GM12872 (cell line): ENCODE measurements around the gene CER1.

Experiments
- TF ChIP-seq, protein P1 (sequence below): IDR thresholded peaks from 3 replicates; pipeline ENCODE4 v1.5.1; 2011; ENCODE audit warnings: low read depth, mild to moderate bottlenecking, low read length, moderate library complexity; ENCODE audit not compliant: insufficient read depth

The CER1 gene

DNA sequence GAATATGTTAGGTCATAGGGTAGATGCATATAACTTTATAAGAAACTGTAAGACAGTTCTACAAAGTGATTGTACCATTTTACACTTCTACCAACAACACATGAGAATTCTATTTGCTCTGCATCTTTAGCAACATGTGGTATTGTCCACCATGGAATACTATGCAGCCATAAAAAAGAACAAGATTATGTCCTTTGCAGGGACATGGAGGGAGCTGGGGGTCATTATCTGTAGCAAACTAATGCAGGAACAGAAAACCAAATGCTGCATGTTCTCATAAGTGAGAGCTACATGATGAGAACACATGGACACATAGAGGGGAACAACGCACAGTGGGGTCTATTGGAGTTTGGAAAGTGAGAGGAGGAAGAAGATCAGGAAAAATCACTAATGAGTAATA is 22.2 kb upstream of the CER1 start:
- TF ChIP-seq, protein P1, sequence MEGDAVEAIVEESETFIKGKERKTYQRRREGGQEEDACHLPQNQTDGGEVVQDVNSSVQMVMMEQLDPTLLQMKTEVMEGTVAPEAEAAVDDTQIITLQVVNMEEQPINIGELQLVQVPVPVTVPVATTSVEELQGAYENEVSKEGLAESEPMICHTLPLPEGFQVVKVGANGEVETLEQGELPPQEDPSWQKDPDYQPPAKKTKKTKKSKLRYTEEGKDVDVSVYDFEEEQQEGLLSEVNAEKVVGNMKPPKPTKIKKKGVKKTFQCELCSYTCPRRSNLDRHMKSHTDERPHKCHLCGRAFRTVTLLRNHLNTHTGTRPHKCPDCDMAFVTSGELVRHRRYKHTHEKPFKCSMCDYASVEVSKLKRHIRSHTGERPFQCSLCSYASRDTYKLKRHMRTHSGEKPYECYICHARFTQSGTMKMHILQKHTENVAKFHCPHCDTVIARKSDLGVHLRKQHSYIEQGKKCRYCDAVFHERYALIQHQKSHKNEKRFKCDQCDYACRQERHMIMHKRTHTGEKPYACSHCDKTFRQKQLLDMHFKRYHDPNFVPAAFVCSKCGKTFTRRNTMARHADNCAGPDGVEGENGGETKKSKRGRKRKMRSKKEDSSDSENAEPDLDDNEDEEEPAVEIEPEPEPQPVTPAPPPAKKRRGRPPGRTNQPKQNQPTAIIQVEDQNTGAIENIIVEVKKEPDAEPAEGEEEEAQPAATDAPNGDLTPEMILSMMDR: no peak

DNA sequence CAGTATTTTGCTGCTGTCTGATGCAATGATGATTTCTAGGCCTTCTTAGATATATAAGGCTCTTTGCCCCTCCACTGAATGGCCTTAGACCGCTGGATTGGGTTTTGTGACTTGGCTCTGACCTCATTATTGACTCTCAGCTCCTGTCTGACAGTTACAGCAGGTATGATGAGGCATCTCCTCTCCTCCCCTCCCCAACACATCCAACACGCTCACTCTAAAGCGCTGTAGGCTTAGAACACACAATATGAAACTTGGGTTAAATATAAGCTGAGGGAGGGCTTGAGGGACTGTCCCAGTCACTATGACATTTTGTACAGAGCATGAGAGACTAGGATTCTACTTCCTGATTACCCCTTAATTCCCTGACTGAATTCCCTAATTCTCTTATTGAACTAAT is 18.8 kb upstream of the CER1 start:
- TF ChIP-seq, protein P1: no peak

DNA sequence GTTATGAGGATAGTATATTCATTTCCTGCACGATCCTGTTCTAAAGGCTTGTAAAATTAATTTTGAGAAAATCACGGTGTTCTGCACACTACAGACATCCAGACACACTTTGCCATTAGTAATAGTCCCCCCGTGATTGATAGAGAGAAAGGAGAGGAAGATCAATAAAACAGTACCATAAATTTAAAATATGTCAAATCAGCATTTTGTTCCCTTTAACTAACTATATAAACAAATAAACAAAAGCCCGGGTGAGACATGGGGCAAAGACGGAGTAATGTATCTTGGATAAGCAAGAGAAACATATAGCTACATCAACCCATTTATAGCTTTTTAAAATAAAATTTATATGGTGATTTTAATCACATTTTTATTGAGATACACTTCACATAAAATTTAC is 10.6 kb upstream of the CER1 start:
- TF ChIP-seq, protein P1: no peak

DNA sequence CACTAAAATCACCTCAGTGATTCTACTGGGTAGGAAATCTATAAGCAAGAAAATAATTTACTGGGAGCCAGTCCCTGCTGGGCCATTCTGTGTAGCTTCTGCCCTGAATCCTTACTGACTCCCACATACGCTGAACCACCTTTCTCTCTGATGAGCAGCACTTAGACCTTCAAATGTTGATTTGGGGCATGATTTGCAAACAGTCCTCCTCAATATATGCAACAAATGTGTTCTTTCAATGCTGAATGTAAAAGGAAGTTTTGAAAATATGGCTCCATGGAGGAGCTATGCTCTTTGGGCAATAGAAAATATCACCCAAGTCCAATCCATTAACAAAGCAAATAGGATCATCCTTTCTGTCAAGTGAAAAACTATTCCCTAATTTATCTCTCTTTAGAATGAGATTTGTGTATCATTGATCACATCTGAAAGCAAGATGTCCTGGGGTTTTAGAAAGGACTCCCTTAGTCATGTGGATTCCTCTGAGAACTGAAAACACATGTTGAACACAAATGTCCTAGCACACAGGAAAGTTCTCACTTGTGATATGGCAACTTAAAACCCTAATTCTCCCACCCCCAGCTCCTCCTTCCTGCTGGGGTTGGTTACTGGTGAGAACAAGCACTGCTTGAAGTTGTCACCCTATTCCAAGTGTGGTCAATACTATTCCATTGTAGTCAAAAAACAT is 8.9 kb upstream of the CER1 start:
- TF ChIP-seq, protein P1: no peak

DNA sequence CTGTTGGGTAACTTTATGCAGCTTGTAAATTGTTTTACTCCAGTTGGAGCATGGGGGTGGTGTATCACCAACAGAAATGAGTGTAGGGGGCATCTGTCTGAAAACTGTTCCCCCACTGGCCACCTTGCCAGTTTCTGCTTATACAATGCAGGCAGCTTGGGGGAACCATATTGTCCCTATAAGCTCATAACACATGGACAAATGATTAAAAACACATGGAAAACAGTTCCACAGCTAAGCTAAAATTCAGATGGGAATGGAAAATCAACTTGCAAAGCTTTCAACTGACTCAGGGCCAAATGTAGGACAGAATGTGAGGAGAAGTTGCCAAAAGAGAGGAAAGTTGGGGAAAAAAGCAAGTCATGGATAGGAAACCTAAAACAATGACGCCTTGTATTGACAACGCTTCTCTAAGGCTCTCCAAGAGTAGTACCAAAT is 7.9 kb upstream of the CER1 start:
- TF ChIP-seq, protein P1: no peak

DNA sequence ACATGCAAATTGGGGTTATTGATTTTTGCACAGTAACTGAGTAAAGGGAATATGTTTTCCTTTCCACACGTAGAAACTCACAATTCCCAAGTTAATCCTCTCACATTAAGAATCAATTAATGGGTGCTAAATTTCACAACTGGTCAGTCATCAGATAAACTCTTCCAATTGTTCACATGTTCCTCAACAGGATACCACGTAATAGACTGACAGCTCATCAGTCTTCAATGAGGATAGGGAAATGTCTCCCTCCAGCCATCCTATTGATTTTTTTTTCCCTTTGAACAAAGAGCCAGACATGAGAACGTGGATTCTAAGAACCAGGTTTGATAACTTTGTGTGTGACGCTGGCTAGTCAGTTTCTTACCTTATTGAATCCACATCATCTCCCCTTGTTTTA is 768 bp upstream of the CER1 start:
- TF ChIP-seq, protein P1: no peak

DNA sequence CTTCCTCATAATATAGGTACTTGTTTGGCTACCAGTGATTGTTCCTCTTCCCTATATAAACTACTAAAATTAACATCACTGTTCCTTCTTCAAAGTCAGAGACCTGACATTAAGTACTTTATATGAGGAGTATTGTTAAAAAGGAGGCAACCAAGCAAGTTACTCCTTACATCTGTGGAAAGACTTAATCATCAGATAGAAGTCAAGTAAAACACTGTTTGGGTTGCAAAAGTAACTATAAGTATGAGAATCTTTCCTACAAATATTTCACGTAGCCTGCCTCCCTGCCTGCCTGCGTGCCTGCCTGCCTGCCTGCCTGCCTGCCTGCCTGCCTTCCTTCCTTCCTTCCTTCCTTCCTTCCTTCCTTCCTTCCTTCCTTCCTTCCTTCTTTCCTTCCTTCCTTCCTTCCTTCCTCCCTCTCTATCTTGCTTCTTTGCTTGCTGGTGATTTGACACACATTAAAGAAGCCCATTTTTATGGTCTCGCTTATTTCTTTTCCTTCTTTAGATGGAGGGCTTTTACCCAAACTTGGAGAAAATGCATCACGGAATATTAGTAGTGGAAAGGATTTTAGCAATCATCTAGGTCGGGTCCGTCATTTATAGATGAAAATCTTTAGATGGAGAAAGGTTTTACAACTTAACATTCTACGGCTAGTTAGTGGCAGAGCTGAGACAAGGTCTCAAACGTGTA is 3.2 kb downstream of the CER1 start:
- TF ChIP-seq, protein P1: no peak
